IgD-negative memory B cell (primary cell): ENCODE measurements around the gene COTL1. TPM values are rescaled to one million over a fixed set of nuclear protein-coding genes. Genes with fewer than 3 reads are reported as not detected.

Experiments
- H3K27ac Mint-ChIP-seq, 3 donors: one replicate each; pipeline ENCODE4 v1.8.0; 2020 to 2022; ENCODE audit warnings: mild to moderate bottlenecking in 3 of 3, mixed read lengths in 3 of 3, moderate library complexity in 1 of 3
- H3K27me3 Mint-ChIP-seq: one replicate; pipeline ENCODE4 v1.8.0; 2021; ENCODE audit warnings: mixed read lengths
- H3K36me3 Mint-ChIP-seq: one replicate; pipeline ENCODE4 v1.8.0; 2020; ENCODE audit warnings: mild to moderate bottlenecking, mixed read lengths
- H3K4me1 Mint-ChIP-seq, 3 donors: one replicate each; pipeline ENCODE4 v1.8.0; 2020 to 2022; ENCODE audit warnings: mixed read lengths in 3 of 3, mild to moderate bottlenecking in 1 of 3
- H3K4me3 Mint-ChIP-seq, 4 donors: one replicate each; pipeline ENCODE4 v1.8.0; 2020 to 2022; ENCODE audit warnings: mild to moderate bottlenecking in 4 of 4, mixed read lengths in 4 of 4, moderate library complexity in 3 of 4
- H3K9me3 Mint-ChIP-seq, 3 donors: one replicate each; pipeline ENCODE4 v1.8.0; 2020 to 2021; ENCODE audit warnings: mixed read lengths in 3 of 3, mild to moderate bottlenecking in 1 of 3
- polyA plus RNA-seq: library from polyadenylated mRNA; unstranded; fragments of 300-500 nt; fragmentation: Illumina TruSeq; gene quantifications from one replicate; pipeline ENCODE4 v1.2.3, GENCODE V29; 2021

Gene COTL1
- polyA plus RNA-seq, 1 donor from 2014 or later = 725 TPM

GRCh38 chr16:84585886-84586285, 32.0 kb downstream of the COTL1 start:
- peak overlapping the region; percentile 77 to 92 (median 91) for H3K27ac Mint-ChIP-seq
- peaks cover 36 to 49% (median 49%) of the 10 kb centered on the region in 3 donors for H3K4me1 Mint-ChIP-seq
- H3K27me3 Mint-ChIP-seq = no peaks in the 10 kb centered on the region
- peak overlapping the region; percentile 55 to 90 (median 77) for H3K4me3 Mint-ChIP-seq
- no peaks in the 10 kb centered on the region for H3K9me3 Mint-ChIP-seq
- H3K36me3 Mint-ChIP-seq = peaks cover 6% of the 10 kb centered on the region

GRCh38 chr16:84585467-84585866, 32.4 kb downstream of the COTL1 start:
- peaks cover 39 to 47% (median 46%) of the 10 kb centered on the region in 3 donors for H3K4me1 Mint-ChIP-seq
- H3K4me3 Mint-ChIP-seq = peak overlapping the region; percentile 55 to 90 (median 77)
- peak overlapping the region; percentile 77 to 92 (median 91) for H3K27ac Mint-ChIP-seq
- peaks cover 6% of the 10 kb centered on the region for H3K36me3 Mint-ChIP-seq
- H3K27me3 Mint-ChIP-seq = no peaks in the 10 kb centered on the region
- no peaks in the 10 kb centered on the region for H3K9me3 Mint-ChIP-seq

GRCh38 chr16:84584678-84585077, 33.2 kb downstream of the COTL1 start:
- peak overlapping the region in 2 of 4 donors; percentile 55 to 81 for H3K4me3 Mint-ChIP-seq
- H3K27ac Mint-ChIP-seq = peak overlapping the region; percentile 77 to 92 (median 88)
- H3K9me3 Mint-ChIP-seq = no peaks in the 10 kb centered on the region
- no peaks in the 10 kb centered on the region for H3K27me3 Mint-ChIP-seq
- H3K4me1 Mint-ChIP-seq = peaks cover 42 to 48% (median 42%) of the 10 kb centered on the region in 3 donors
- peaks cover 6% of the 10 kb centered on the region for H3K36me3 Mint-ChIP-seq

GRCh38 chr16:84583995-84584394, 33.9 kb downstream of the COTL1 start:
- no peaks in the 10 kb centered on the region for H3K9me3 Mint-ChIP-seq
- peaks cover 46 to 51% (median 47%) of the 10 kb centered on the region in 3 donors for H3K4me1 Mint-ChIP-seq
- peaks cover 6% of the 10 kb centered on the region for H3K36me3 Mint-ChIP-seq
- H3K27me3 Mint-ChIP-seq = no peaks in the 10 kb centered on the region
- H3K4me3 Mint-ChIP-seq = peak overlapping the region in 3 of 4 donors; percentile 54 to 63 (median 60)
- H3K27ac Mint-ChIP-seq = peak overlapping the region; percentile 15 to 88 (median 67)

- H3K4me1 Mint-ChIP-seq = peaks cover 52 to 59% (median 53%) of the 10 kb centered on the region in 3 donors
- H3K27ac Mint-ChIP-seq = peak overlapping the region; percentile 65 to 71 (median 67)
- H3K4me3 Mint-ChIP-seq = peak overlapping the region in 1 of 4 donors; percentile 85
- peaks cover 6% of the 10 kb centered on the region for H3K36me3 Mint-ChIP-seq
- no peaks in the 10 kb centered on the region for H3K27me3 Mint-ChIP-seq
- no peaks in the 10 kb centered on the region for H3K9me3 Mint-ChIP-seq
These were observed 34.8 kb downstream of the COTL1 start for GRCh38 chr16:84582958-84583516.

GRCh38 chr16:84581158-84581557, 36.7 kb downstream of the COTL1 start:
- Mint-ChIP-seq H3K4me3 (peak overlapping the region in 2 of 4 donors; percentile 28 to 77), H3K27ac (peak overlapping the region; percentile 47 to 88 (median 76)), H3K27me3 (no peaks in the 10 kb centered on the region), H3K9me3 (no peaks in the 10 kb centered on the region), H3K4me1 (peaks cover 56 to 63% (median 62%) of the 10 kb centered on the region in 3 donors), H3K36me3 (peaks cover 7% of the 10 kb centered on the region)

- Mint-ChIP-seq H3K9me3 (no peaks in the 10 kb centered on the region), H3K4me3 (no peak overlapping the region), H3K36me3 (peaks cover 2% of the 10 kb centered on the region), H3K27me3 (no peaks in the 10 kb centered on the region), H3K4me1 (peaks cover 52 to 57% (median 56%) of the 10 kb centered on the region in 3 donors), H3K27ac (peak overlapping the region in 1 of 3 donors; percentile 76)
These were observed 37.9 kb downstream of the COTL1 start for GRCh38 chr16:84579936-84580335.

GRCh38 chr16:84578538-84579126, 39.2 kb downstream of the COTL1 start:
- Mint-ChIP-seq H3K27ac (peak overlapping the region in 1 of 3 donors; percentile 43), H3K27me3 (no peaks in the 10 kb centered on the region), H3K4me3 (peak overlapping the region in 1 of 4 donors; percentile 7), H3K36me3 (peaks cover 2% of the 10 kb centered on the region), H3K4me1 (peaks cover 47 to 55% (median 50%) of the 10 kb centered on the region in 3 donors), H3K9me3 (no peaks in the 10 kb centered on the region)

GRCh38 chr16:84577034-84577803, 40.7 kb downstream of the COTL1 start:
- peaks cover 2% of the 10 kb centered on the region for H3K36me3 Mint-ChIP-seq
- peak overlapping the region in 2 of 4 donors; percentile 9 to 72 for H3K4me3 Mint-ChIP-seq
- H3K4me1 Mint-ChIP-seq = peaks cover 45 to 52% (median 51%) of the 10 kb centered on the region in 3 donors

GRCh38 chr16:84575914-84576313, 42.0 kb downstream of the COTL1 start:
- no peaks in the 10 kb centered on the region for H3K27me3 Mint-ChIP-seq
- H3K27ac Mint-ChIP-seq = peak overlapping the region; percentile 43 to 71 (median 59)
- H3K4me1 Mint-ChIP-seq = peaks cover 43 to 47% (median 44%) of the 10 kb centered on the region in 3 donors
- H3K9me3 Mint-ChIP-seq = peaks cover 0 to 2% (median 0%) of the 10 kb centered on the region in 3 donors
- H3K36me3 Mint-ChIP-seq = peaks cover 5% of the 10 kb centered on the region
- H3K4me3 Mint-ChIP-seq = peak overlapping the region in 1 of 4 donors; percentile 55

More at GRCh38 chr16:84577034-84577803, 40.7 kb downstream of the COTL1 start:
- Mint-ChIP-seq H3K27me3 (no peaks in the 10 kb centered on the region), H3K9me3 (no peaks in the 10 kb centered on the region), H3K27ac (peak overlapping the region; percentile 9 to 88 (median 43))

GRCh38 chr16:84574191-84574590, 43.7 kb downstream of the COTL1 start:
- Mint-ChIP-seq H3K4me1 (peaks cover 45 to 51% (median 49%) of the 10 kb centered on the region in 3 donors), H3K4me3 (no peak overlapping the region), H3K36me3 (peaks cover 16% of the 10 kb centered on the region), H3K27me3 (no peaks in the 10 kb centered on the region), H3K27ac (peak overlapping the region in 2 of 3 donors; percentile 31 to 48), H3K9me3 (peaks cover 0 to 8% (median 2%) of the 10 kb centered on the region in 3 donors)

- peak overlapping the region; percentile 31 to 81 (median 60) for H3K27ac Mint-ChIP-seq
- no peak overlapping the region for H3K4me3 Mint-ChIP-seq
- peaks cover 19% of the 10 kb centered on the region for H3K36me3 Mint-ChIP-seq
- H3K27me3 Mint-ChIP-seq = no peaks in the 10 kb centered on the region
- peaks cover 39 to 42% (median 39%) of the 10 kb centered on the region in 3 donors for H3K4me1 Mint-ChIP-seq
- H3K9me3 Mint-ChIP-seq = peaks cover 0 to 8% (median 2%) of the 10 kb centered on the region in 3 donors
These were observed 45.8 kb downstream of the COTL1 start for GRCh38 chr16:84572096-84572495.

GRCh38 chr16:84571506-84571905, 46.4 kb downstream of the COTL1 start:
- H3K4me1 Mint-ChIP-seq = peaks cover 33 to 37% (median 35%) of the 10 kb centered on the region in 3 donors
- H3K36me3 Mint-ChIP-seq = peaks cover 20% of the 10 kb centered on the region
- H3K27me3 Mint-ChIP-seq = no peaks in the 10 kb centered on the region
- H3K27ac Mint-ChIP-seq = peak overlapping the region in 1 of 3 donors; percentile 31
- H3K4me3 Mint-ChIP-seq = peak overlapping the region in 1 of 4 donors; percentile 12
- H3K9me3 Mint-ChIP-seq = peaks cover 0 to 8% (median 2%) of the 10 kb centered on the region in 3 donors

- H3K27me3 Mint-ChIP-seq = no peaks in the 10 kb centered on the region
- H3K27ac Mint-ChIP-seq = peak overlapping the region in 2 of 3 donors; percentile 62 to 92
- no peak overlapping the region for H3K4me3 Mint-ChIP-seq
- H3K36me3 Mint-ChIP-seq = peaks cover 22% of the 10 kb centered on the region
- H3K9me3 Mint-ChIP-seq = peaks cover 0 to 8% (median 2%) of the 10 kb centered on the region in 3 donors
- H3K4me1 Mint-ChIP-seq = peaks cover 27 to 30% (median 28%) of the 10 kb centered on the region in 3 donors
These were observed 47.0 kb downstream of the COTL1 start for GRCh38 chr16:84570739-84571403.
